Lung (tissue), 12 donors: ENCODE results near the gene SLC25A13. TPM values are rescaled to one million over a fixed set of nuclear protein-coding genes. Genes with fewer than 3 reads are reported as not detected.

ENCODE experiments used
- ATAC-seq: fragments of 200-7000 bp; cut with Tn5 transposase; one replicate; pipeline ENCODE4 v1.9.1; 2020; ENCODE audit warnings: moderate number of reproducible peaks; ENCODE audit not compliant: insufficient read depth, low FRiP score
- DNase-seq, 3 donors: peaks; one replicate each; pipeline ENCODE4 v3.0.0-alpha.2; 2013 to 2017
- H3K27ac ChIP-seq, 2 donors: one replicate each; pipeline ENCODE4 v1.5.1; 2013; ENCODE audit warnings: mild to moderate bottlenecking in 2 of 2, moderate library complexity in 2 of 2, control low read depth in 1 of 2, inconsistent platforms in 1 of 2, low read depth in 1 of 2, low read length in 1 of 2
- H3K27me3 ChIP-seq, 3 donors: one replicate each; pipeline ENCODE4 v1.5.1; 2013; ENCODE audit warnings: low read length in 2 of 3; ENCODE audit not compliant: control insufficient read depth in 3 of 3, insufficient read depth in 3 of 3
- H3K36me3 ChIP-seq, 4 donors: one replicate each; pipeline ENCODE4 v1.5.1; 2013; ENCODE audit warnings: low read length in 4 of 4, mild to moderate bottlenecking in 1 of 4, moderate library complexity in 1 of 4; ENCODE audit not compliant: control insufficient read depth in 4 of 4, insufficient read depth in 4 of 4
- H3K4me1 ChIP-seq, 5 donors: one replicate each; pipeline ENCODE4 v1.5.1; 2013; ENCODE audit warnings: low read length in 5 of 5, mild to moderate bottlenecking in 2 of 5, moderate library complexity in 1 of 5; ENCODE audit not compliant: control insufficient read depth in 5 of 5, insufficient read depth in 5 of 5
- H3K4me3 ChIP-seq: one replicate; pipeline ENCODE4 v1.5.1; 2013; ENCODE audit warnings: mild to moderate bottlenecking, control low read depth, moderate library complexity
- H3K9ac ChIP-seq, 2 donors: one replicate each; pipeline ENCODE4 v1.5.1; 2013; ENCODE audit warnings: low read length in 2 of 2, control low read depth in 1 of 2; ENCODE audit not compliant: insufficient read depth in 1 of 2
- H3K9me3 ChIP-seq, 4 donors: one replicate each; pipeline ENCODE4 v1.5.1; 2013; ENCODE audit warnings: low read length in 3 of 4, mild to moderate bottlenecking in 1 of 4, moderate library complexity in 1 of 4; ENCODE audit not compliant: control insufficient read depth in 4 of 4, insufficient read depth in 3 of 4
- CTCF ChIP-seq: IDR thresholded peaks from 2 replicates; pipeline ENCODE4 v1.5.1; 2012; ENCODE audit warnings: mild to moderate bottlenecking; ENCODE audit errors: control extremely low read depth, extremely low read depth
- WGBS, 2 donors: extraction: QIAGEN DNeasy Blood & Tissue Kit; methylation state at CpG; one replicate each; pipeline ENCODE4 v1.1.7; 2013; 5-methylcytosine and 5-hydroxymethylcytosine counted together
- polyA plus RNA-seq, 2 donors: library from polyadenylated mRNA; stranded (reverse); fragments of 200-250 nt; gene quantifications; one replicate each; pipeline ENCODE4 v1.2.1, GENCODE V29; 2013
- total RNA-seq, 2 donors: library from RNA; depleted of rRNA in 1 of 2; stranded (reverse); fragments of >200 nt in 1 of 2; gene quantifications; one replicate each; pipeline ENCODE4 v1.2.1, GENCODE V29; 2014 to 2021
- donor health status: control.
- donor health status: control.
- donor health status: Bipolar disorder and iron deficiency.
- donor health status: healthy.
- donor health status: DM: yes; HTN: yes; CAD: no.

Gene SLC25A13
- total and polyA plus RNA-seq, 4 donors = 7.8 to 40.8 (median 19.6) TPM

- H3K27me3 ChIP-seq = no peaks in the 10 kb centered on the region
- ATAC-seq = no peak
- WGBS, 2 donors = 93 to 97% methylated on average over 5 of the region's 5 CpGs
- no peak for DNase-seq
- no peak overlapping the region for H3K27ac ChIP-seq
- H3K9me3 ChIP-seq = peaks cover 0 to 3% (median 0%) of the 10 kb centered on the region in 4 donors
- H3K4me3 ChIP-seq = no peak overlapping the region
- no peak overlapping the region for H3K9ac ChIP-seq
- no peak for TF ChIP-seq CTCF
- H3K4me1 ChIP-seq = peaks cover 0 to 19% (median 2%) of the 10 kb centered on the region in 5 donors
- H3K36me3 ChIP-seq = peaks cover 0 to 10% (median 1%) of the 10 kb centered on the region in 4 donors
These were observed 88.3 kb downstream of the SLC25A13 start for GRCh38 chr7:96233528-96234154.

- no peak overlapping the region for H3K9ac ChIP-seq
- no peak for DNase-seq
- peaks cover 0 to 12% (median 1%) of the 10 kb centered on the region in 4 donors for H3K36me3 ChIP-seq
These were observed 88.8 kb downstream of the SLC25A13 start for GRCh38 chr7:96233084-96233483.

GRCh38 chr7:96228760-96229159 is 93.1 kb downstream of the SLC25A13 start:
- Histone ChIP-seq H3K36me3 (peaks cover 0 to 9% (median 1%) of the 10 kb centered on the region in 4 donors), H3K27ac (no peak overlapping the region), H3K27me3 (no peaks in the 10 kb centered on the region), H3K9me3 (peaks cover 0 to 3% (median 0%) of the 10 kb centered on the region in 4 donors), H3K4me3 (no peak overlapping the region), H3K9ac (no peak overlapping the region), H3K4me1 (no peaks in the 10 kb centered on the region)
- WGBS, 2 donors = 98 to 99% methylated on average over 22 of the region's 22 CpGs
- TF ChIP-seq CTCF = no peak
- DNase-seq = no peak
- ATAC-seq = no peak

More at GRCh38 chr7:96233084-96233483, 88.8 kb downstream of the SLC25A13 start:
- no peak for ATAC-seq
- Histone ChIP-seq H3K27me3 (no peaks in the 10 kb centered on the region), H3K27ac (no peak overlapping the region), H3K9me3 (peaks cover 0 to 3% (median 0%) of the 10 kb centered on the region in 4 donors), H3K4me1 (peaks cover 0 to 19% (median 2%) of the 10 kb centered on the region in 5 donors), H3K4me3 (no peak overlapping the region)
- TF ChIP-seq CTCF = no peak
- 94 to 96% methylated on average over 3 of the region's 3 CpGs for WGBS, 2 donors
